ENCODE results near the gene ZNF8.

Gene ZNF8

GRCh38 chr19:58279925-58280316, 1.2 kb downstream of the ZNF8 start:
- ChIA-PET CTCF (interaction anchor here (1.2 kb wide), 1 partner anchor 11 kb away, joined by 4 read pairs; no protein-coding TSS in a partner anchor), POLR2A (interaction anchor here (0.7 kb wide), 1 partner anchor 83 kb away, joined by 3 read pairs; the partner anchor contains the start of gene ZNF497)
- TF ChIP-seq CTCF (IDR thresholded peaks at IDR 0.05; ENCODE audit: insufficient read depth, low read length, missing control alignments) = no peak
- H3K4me3 ChIP-seq (ENCODE audit: low read depth, low read length) = peak overlapping the region; percentile 66
- DNase-seq (ENCODE audit: low read depth, low spot score) = no peak

GRCh38 chr19:58284199-58284598, 5.4 kb downstream of the ZNF8 start:
- POLR2A ChIA-PET = no interaction called here
- no peak overlapping the region for H3K4me3 ChIP-seq (ENCODE audit: low read depth, low read length)
- TF ChIP-seq CTCF (IDR thresholded peaks at IDR 0.05; ENCODE audit: insufficient read depth, low read length, missing control alignments) = no peak
- no peak for DNase-seq (ENCODE audit: low read depth, low spot score)
- CTCF ChIA-PET = no interaction called here

GRCh38 chr19:58291943-58292342, 13.2 kb downstream of the ZNF8 start:
- CTCF ChIA-PET = no interaction called here
- POLR2A ChIA-PET = no interaction called here
- DNase-seq (ENCODE audit: low read depth, low spot score) = no peak
- no peak for TF ChIP-seq CTCF (IDR thresholded peaks at IDR 0.05; ENCODE audit: insufficient read depth, low read length, missing control alignments)
- no peak overlapping the region for H3K4me3 ChIP-seq (ENCODE audit: low read depth, low read length)

GRCh38 chr19:58294743-58295374, 16.1 kb downstream of the ZNF8 start:
- no peak for DNase-seq (ENCODE audit: low read depth, low spot score)
- TF ChIP-seq CTCF (IDR thresholded peaks at IDR 0.05; ENCODE audit: insufficient read depth, low read length, missing control alignments) = no peak
- ChIA-PET POLR2A (interaction anchor here (0.8 kb wide), 1 partner anchor 16 kb away, joined by 3 read pairs; the partner anchor contains the start of gene ZNF8), CTCF (no interaction called here)
- no peak overlapping the region for H3K4me3 ChIP-seq (ENCODE audit: low read depth, low read length)

GRCh38 chr19:58296104-58296503, 17.3 kb downstream of the ZNF8 start:
- POLR2A ChIA-PET = no interaction called here
- TF ChIP-seq CTCF (IDR thresholded peaks at IDR 0.05; ENCODE audit: insufficient read depth, low read length, missing control alignments) = no peak
- no peak for DNase-seq (ENCODE audit: low read depth, low spot score)
- H3K4me3 ChIP-seq (ENCODE audit: low read depth, low read length) = no peak overlapping the region
- CTCF ChIA-PET = no interaction called here

- ChIA-PET POLR2A (interaction anchor here (0.6 kb wide), 1 partner anchor 17 kb away, joined by 3 read pairs; no protein-coding TSS in a partner anchor), CTCF (interaction anchor here (1.5 kb wide), 1 partner anchor 18 kb away, joined by 4 read pairs; no protein-coding TSS in a partner anchor)
- no peak for DNase-seq (ENCODE audit: low read depth, low spot score)
- TF ChIP-seq CTCF (IDR thresholded peaks at IDR 0.05; ENCODE audit: insufficient read depth, low read length, missing control alignments) = no peak
- H3K4me3 ChIP-seq (ENCODE audit: low read depth, low read length) = no peak overlapping the region
Observed at GRCh38 chr19:58300620-58301019, 21.9 kb downstream of the ZNF8 start.
